Large intestine (tissue), 3 donors: ENCODE measurements around the gene ME1. TPM values are rescaled to one million over a fixed set of nuclear protein-coding genes. Genes with fewer than 3 reads are reported as not detected.
"Not testable (repeated sequence)": the region's sequence is repeated elsewhere in the genome, so short reads cannot be mapped to it uniquely, and the experiment has no call there.

Source experiments
- DNase-seq, 2 donors: peaks; one replicate each; pipeline versions ENCODE4 v3.0.0 to v3.0.0-alpha.2; 2013
- H3K27ac ChIP-seq: one replicate; pipeline ENCODE4 v1.5.1; 2013; ENCODE audit warnings: low read length
- H3K27me3 ChIP-seq: 2 replicates; pipeline ENCODE4 v1.6.1; 2013; ENCODE audit warnings: low read length; ENCODE audit not compliant: control insufficient read depth, insufficient read depth
- H3K36me3 ChIP-seq: 2 replicates; pipeline ENCODE4 v1.6.1; 2013; ENCODE audit warnings: low read length; ENCODE audit not compliant: control insufficient read depth, insufficient read depth
- H3K4me1 ChIP-seq: one replicate; pipeline ENCODE4 v1.6.1; 2013; ENCODE audit warnings: low read length; ENCODE audit not compliant: control insufficient read depth, insufficient read depth
- H3K4me3 ChIP-seq: one replicate; pipeline ENCODE4 v1.5.1; 2013; ENCODE audit warnings: low read length
- H3K9me3 ChIP-seq: one replicate; pipeline ENCODE4 v1.6.1; 2013; ENCODE audit warnings: mild to moderate bottlenecking, low read depth, low read length, moderate library complexity; ENCODE audit not compliant: control insufficient read depth
- WGBS: methylation state at CpG from one replicate; pipeline ENCODE4 v1.1.5; 2013; ENCODE audit warnings: low lambda C conversion rate; ENCODE audit not compliant: insufficient coverage; 5-methylcytosine and 5-hydroxymethylcytosine counted together
- polyA plus RNA-seq: library from polyadenylated mRNA; unstranded; fragments of 120-200 nt; gene quantifications from one replicate; pipeline ENCODE4 v1.2.1, GENCODE V29; 2013

The ME1 gene
- polyA plus RNA-seq, 1 donor: 11.9 TPM

DNA sequence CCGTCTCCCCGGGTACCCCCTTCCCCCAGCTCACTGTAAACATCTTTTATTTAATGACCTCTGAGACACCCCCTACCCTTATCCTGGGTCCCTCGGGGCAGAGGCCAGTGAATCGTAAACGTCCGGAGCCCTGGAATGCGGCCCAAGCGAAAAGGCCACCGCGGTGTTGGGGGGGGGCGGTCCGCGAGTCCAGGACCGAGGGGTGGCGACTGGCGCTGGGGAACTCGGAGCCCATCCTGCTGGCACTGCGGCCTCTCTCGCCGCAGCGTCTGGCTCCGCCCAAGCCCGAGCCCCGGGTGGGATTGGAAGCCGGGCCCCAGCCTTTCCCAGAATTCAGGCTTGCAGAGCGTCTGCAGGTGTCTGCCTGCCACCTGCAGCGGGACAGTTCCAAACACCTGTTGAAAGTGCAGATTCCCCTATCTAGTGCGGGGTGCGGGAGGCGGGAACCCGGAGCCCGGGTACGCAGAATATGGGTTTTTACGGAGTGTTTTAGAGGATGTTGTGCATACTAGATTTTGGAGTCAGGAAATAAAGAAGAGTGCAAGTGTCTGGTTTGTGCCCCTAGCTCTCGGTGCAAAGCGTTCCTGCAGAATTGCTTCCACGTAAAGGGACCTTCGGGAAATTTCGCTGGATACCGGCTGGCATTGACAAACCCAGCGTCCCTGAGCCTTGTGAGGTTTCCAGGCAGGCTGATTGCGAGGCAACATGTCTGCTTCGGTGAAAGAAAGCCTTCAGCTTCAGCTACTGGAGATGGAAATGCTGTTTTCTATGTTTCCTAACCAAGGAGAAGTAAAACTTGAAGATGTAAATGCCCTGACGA, 236.9 kb downstream of the ME1 start:
- Histone ChIP-seq H3K27me3 (no peaks in the 10 kb centered on the region), H3K27ac (peak overlapping the region; percentile 85), H3K4me1 (peaks cover 14% of the 10 kb centered on the region), H3K36me3 (peaks cover 11% of the 10 kb centered on the region), H3K4me3 (peak overlapping the region; percentile 89), H3K9me3 (no peaks in the 10 kb centered on the region)
- 67% methylated on average over 1 of the region's 44 CpGs for WGBS
- DNase-seq: peak in 1 of 2 donors; percentile 61

DNA sequence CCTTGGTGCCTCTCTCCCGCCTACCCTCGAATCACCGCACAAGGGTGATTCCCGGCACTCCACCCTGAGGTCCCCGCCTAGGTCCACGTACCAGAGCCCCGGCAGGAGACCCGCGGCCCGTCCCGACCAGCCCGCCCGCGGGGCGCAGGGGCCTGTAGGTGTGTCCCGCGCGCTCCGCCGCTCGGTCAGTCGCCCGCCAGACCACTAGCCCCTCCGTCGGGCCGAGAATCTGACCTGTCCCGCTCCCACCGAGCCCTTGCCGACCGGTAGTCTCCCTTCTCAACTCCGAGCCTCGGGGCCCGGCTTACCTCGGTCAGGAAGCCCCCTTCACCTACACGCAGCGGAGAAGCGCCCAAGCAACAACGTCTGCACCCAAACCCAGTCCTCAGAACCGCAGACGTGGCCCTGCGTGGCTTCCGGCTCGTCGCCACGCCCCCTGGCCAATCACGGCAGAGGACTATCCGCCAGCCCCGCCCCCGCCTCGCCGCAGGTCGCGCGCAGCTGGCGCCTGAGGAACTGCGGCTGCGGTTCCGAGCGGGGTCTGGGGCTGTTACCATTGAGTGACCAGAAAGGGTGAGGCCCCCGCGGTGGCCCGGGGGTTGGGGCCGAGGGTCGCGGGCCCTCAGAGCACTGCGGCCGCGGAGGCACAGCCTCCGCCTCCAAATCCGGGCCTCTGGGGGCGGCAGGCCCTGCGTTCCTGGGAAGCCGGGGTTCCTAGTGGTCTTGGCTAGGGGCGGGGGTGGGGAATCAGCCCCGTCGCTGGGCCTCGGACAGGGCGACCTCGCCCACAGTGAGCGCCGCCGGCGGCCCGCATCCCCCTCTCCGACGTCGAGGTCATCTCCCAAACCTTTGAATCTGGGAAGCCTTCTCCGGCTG, 237.7 kb downstream of the ME1 start, which contains the start of the genes PGM3 and RWDD2A:
Gene PGM3, minus strand, starts transcription at position 395 of the 876 bp plus-strand sequence. CDS start 2,253 bp downstream, outside the sequence.
Gene RWDD2A, plus strand, starts transcription at position 487 of the 876 bp plus-strand sequence. CDS start 1,095 bp downstream, outside the sequence.
- no CpG with 5 or more reads among the region's 88 CpGs for WGBS
- Histone ChIP-seq H3K36me3 (peaks cover 17% of the 10 kb centered on the region), H3K27ac (peak within 1 kb of the TSS; percentile 85), H3K9me3 (no peaks in the 10 kb centered on the region), H3K27me3 (no peaks in the 10 kb centered on the region), H3K4me1 (peaks cover 14% of the 10 kb centered on the region), H3K4me3 (peak within 1 kb of the TSS; percentile 89)
- peak; percentile 91 to 94 for DNase-seq

DNA sequence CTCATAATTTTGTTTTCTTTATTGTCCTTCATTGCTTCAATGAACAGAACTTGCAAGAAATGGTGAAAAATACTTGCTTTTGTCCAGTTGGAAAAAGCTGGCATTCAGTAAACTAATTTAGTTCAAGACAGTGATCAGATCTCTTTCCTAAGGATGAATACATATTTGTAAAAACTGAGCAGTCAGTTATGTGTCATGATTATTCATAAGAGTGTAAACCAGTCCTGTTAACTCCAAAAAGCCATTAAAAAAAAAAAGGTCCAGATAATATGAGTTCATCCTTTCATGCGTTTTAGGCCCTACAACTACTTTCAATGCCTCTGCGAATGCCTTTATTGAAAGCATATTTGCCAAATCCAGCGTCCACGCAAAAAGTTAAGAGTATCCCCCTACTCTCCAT, 238.4 kb downstream of the ME1 start:
- no peaks in the 10 kb centered on the region for H3K27me3 ChIP-seq
- peak overlapping the region; percentile 89 for H3K4me3 ChIP-seq
- no peaks in the 10 kb centered on the region for H3K9me3 ChIP-seq
- WGBS: no CpG with 5 or more reads among the region's 4 CpGs
- DNase-seq: no peak
- H3K4me1 ChIP-seq: peaks cover 14% of the 10 kb centered on the region
- peak overlapping the region; percentile 85 for H3K27ac ChIP-seq
- H3K36me3 ChIP-seq: peaks cover 17% of the 10 kb centered on the region

DNA sequence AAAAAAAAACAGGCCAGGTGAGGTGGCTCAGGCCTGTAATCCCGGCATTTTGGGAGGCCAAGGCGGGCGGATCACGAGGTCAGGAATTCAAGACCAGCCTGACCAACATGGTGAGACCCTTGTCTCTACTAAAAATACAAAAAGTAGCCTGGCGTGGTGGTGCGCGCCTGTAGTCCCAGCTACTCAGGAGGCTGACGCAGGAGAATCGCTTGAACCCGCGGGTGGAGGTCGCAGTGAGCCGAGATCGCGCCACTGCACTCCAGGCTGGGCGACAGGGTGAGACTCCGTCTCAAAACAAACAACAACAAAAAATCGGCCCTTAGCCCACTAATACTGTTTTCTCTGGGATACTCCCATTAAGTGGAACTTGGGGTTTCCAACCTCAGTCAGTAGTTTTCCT, 238.9 kb downstream of the ME1 start:
- peak overlapping the region; percentile 85 for H3K27ac ChIP-seq
- WGBS: no CpG with 5 or more reads among the region's 18 CpGs
- not testable (repeated sequence) for H3K27me3 ChIP-seq, H3K9me3 ChIP-seq, DNase-seq
- H3K4me1 ChIP-seq: peaks cover 14% of the 10 kb centered on the region
- peaks cover 17% of the 10 kb centered on the region for H3K36me3 ChIP-seq
- H3K4me3 ChIP-seq: peak overlapping the region; percentile 89

DNA sequence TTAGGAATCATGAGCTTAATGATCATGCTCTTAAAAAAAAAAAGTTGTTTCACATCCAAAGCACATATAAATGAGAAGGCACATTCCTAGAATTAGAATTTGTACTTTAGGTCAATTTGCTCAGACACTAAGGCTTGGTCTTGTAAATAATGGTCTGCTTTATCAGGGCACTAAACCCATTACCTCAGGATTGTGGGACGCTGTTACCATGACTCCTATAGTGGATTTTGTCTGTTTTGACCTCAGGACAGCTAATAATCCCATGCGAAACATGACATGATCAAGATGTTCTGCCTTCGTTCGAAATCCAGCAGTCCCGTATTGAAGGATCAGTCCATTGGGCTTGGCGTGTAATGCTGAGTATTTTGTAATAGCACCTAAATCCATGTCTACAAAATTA, 240.2 kb downstream of the ME1 start:
- H3K4me1 ChIP-seq: peaks cover 14% of the 10 kb centered on the region
- H3K9me3 ChIP-seq: no peaks in the 10 kb centered on the region
- H3K27me3 ChIP-seq: no peaks in the 10 kb centered on the region
- DNase-seq: peak; percentile 83 to 92
- no CpG with 5 or more reads among the region's 6 CpGs for WGBS
- H3K4me3 ChIP-seq: no peak overlapping the region
- H3K27ac ChIP-seq: peak overlapping the region; percentile 71
- H3K36me3 ChIP-seq: peaks cover 21% of the 10 kb centered on the region

DNA sequence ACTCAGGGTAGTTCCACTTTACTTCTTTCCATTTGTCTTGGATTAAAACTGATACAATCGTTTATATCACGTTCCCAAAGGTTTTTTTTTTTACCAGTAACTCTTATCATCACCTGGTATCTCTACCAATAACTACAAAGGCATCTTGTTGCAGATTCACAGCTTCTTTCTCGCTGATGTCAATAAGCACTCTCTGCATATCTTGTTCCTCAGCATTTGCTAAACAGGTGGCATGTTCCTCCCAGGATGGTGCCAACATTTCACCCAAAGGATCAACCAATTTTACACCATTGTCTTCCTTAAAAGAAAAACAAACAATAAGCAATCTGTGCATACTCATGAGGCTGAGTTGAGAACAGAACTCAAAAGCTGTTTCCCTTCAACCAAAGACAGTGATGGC, 242.3 kb downstream of the ME1 start:
- H3K27me3 ChIP-seq: no peaks in the 10 kb centered on the region
- no peak overlapping the region for H3K4me3 ChIP-seq
- 62% methylated on average over 2 of the region's 3 CpGs for WGBS
- DNase-seq: no peak
- H3K9me3 ChIP-seq: no peaks in the 10 kb centered on the region
- peaks cover 14% of the 10 kb centered on the region for H3K4me1 ChIP-seq
- H3K27ac ChIP-seq: no peak overlapping the region
- peaks cover 31% of the 10 kb centered on the region for H3K36me3 ChIP-seq

DNA sequence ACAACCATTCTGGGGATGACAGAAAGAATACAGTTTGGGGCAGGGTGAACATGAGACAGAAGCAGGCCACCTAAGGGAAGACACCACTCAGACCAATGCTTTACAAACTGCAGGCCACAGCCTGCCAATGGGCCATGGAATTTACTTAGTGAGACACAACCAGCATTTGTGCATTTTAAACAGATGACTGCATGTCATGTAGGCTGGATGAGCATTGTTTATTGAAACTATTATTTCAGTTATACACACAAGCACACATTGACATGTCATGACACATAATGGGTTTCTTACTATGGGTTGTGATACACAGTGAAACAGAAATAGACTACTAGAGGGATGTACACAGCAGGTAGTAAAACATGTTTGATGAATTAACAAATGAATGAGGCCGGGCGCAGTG, 245.8 kb downstream of the ME1 start:
- WGBS: no CpG with 5 or more reads among the region's 2 CpGs
- Histone ChIP-seq H3K27ac (no peak overlapping the region), H3K4me1 (peaks cover 5% of the 10 kb centered on the region), H3K36me3 (peaks cover 58% of the 10 kb centered on the region), H3K9me3 (no peaks in the 10 kb centered on the region), H3K4me3 (no peak overlapping the region), H3K27me3 (no peaks in the 10 kb centered on the region)
- DNase-seq: no peak

DNA sequence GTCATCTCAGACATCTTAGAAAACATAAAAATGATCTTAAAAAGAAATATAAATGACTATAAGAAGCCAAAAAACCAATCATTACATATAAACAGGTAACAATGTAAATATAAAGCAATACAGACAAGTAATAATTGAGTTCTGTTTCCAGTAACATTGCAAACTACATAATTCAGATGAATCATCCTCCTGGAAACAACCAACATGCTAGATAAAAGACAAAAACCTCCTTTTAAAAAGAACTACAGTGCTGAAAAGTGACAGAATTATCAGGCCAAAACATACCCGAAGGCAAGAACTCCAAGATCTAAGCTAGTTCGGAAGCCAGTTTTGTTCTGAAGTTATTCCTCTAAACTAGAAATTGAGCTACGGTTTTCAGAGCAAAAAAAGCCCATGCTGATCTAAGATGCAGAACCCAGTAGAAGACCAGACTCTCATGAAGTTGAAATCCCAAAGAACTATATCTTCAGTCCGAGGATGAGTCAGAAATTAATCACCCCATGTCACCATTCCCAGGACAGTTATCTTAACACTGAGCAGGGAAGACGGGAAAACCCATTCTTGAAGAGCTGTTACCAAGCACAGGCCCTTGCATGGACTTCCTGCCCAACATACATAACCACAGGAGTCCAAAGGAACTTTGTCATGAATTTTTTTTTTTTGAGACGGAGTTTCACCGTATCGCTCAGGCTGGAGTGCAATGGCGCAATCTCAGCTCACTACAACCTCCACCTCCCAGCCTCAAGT, 247.6 kb downstream of the ME1 start:
- Histone ChIP-seq H3K9me3 (no peaks in the 10 kb centered on the region), H3K36me3 (peaks cover 58% of the 10 kb centered on the region), H3K27me3 (no peaks in the 10 kb centered on the region), H3K4me3 (no peak overlapping the region), H3K4me1 (no peaks in the 10 kb centered on the region), H3K27ac (no peak overlapping the region)
- 100% methylated on average over 2 of the region's 9 CpGs for WGBS
- peak in 1 of 2 donors; percentile 18 for DNase-seq

DNA sequence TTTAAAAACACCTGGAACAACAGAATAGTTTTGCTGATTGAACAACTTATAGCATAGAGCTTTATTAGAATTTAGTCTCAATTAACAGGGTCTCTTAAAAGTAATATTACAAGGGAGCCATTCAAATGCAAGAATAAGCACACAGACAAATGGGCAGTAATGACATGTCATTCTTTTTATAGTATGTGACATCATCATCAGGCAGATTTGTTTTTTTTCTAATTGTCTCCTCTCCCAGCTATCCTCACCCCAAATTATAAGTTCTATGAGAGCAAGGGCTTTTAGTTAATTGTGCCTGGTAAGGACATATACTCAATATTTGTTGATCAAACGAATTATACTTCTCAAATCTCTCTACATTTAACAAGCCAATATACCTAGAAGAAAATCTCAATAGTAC, 248.7 kb downstream of the ME1 start:
- no peaks in the 10 kb centered on the region for H3K4me1 ChIP-seq
- no peaks in the 10 kb centered on the region for H3K9me3 ChIP-seq
- no peaks in the 10 kb centered on the region for H3K27me3 ChIP-seq
- peaks cover 68% of the 10 kb centered on the region for H3K36me3 ChIP-seq
- H3K4me3 ChIP-seq: no peak overlapping the region
- no peak overlapping the region for H3K27ac ChIP-seq
- no peak for DNase-seq
- WGBS: no CpG with 5 or more reads among the region's 1 CpG

DNA sequence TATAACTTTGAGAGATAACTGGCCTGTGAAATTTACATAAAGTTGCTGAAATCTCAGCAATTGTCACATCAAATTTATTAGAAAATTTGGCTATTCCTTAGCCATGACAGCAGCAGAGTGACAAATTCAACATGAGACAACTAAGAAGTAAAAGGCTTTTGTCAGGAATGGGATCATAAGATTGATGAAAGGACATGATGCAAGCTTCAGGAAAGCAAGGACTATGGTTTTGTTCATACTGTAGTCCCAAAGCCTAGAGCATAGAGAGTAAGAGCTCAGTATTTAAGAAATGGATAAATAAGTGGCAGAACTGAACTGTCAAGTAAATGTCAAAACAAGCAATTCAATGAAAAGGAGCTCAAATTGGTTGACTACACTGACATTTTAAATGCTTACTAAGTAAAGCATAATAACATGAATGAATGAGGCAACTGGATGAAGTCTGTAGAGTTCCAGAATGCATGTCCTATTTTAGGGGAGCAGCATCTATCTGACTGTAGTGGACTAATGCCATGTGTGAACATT, 250.4 kb downstream of the ME1 start:
- H3K4me1 ChIP-seq: no peaks in the 10 kb centered on the region
- no peak for DNase-seq
- no peaks in the 10 kb centered on the region for H3K27me3 ChIP-seq
- H3K4me3 ChIP-seq: no peak overlapping the region
- no peaks in the 10 kb centered on the region for H3K9me3 ChIP-seq
- H3K36me3 ChIP-seq: peaks cover 72% of the 10 kb centered on the region
- H3K27ac ChIP-seq: no peak overlapping the region
